H9 (cell line): ENCODE measurements around the gene B3GLCT. TPM values are rescaled to one million over a fixed set of nuclear protein-coding genes. Genes with fewer than 3 reads are reported as not detected.

Experiments
- DNase-seq: peaks from one replicate; pipeline ENCODE4 v3.0.0-alpha.2; 2017
- H2AFZ ChIP-seq: one replicate; pipeline ENCODE4 v1.6.1; 2013; ENCODE audit warnings: mild to moderate bottlenecking, low read length, control low read depth, moderate library complexity
- H2AK5ac ChIP-seq: 2 replicates; pipeline ENCODE4 v1.6.1; 2013; ENCODE audit warnings: low read length, control low read depth, mixed read lengths; ENCODE audit not compliant: insufficient read length
- H2BK120ac ChIP-seq: one replicate; pipeline ENCODE4 v1.6.1; 2013; ENCODE audit warnings: low read depth, mild to moderate bottlenecking, low read length, control low read depth, inconsistent platforms; ENCODE audit not compliant: poor library complexity, severe bottlenecking
- H2BK12ac ChIP-seq: 2 replicates; pipeline ENCODE4 v1.6.1; 2013; ENCODE audit warnings: low read length, control low read depth, mixed read lengths, low read depth; ENCODE audit not compliant: insufficient read length
- H2BK15ac ChIP-seq: 2 replicates; pipeline ENCODE4 v1.6.1; 2013; ENCODE audit warnings: low read depth, low read length, control low read depth
- H2BK20ac ChIP-seq: one replicate; pipeline ENCODE4 v1.6.1; 2013; ENCODE audit warnings: low read depth, mild to moderate bottlenecking, low read length, control low read depth, inconsistent platforms; ENCODE audit not compliant: poor library complexity, severe bottlenecking
- H2BK5ac ChIP-seq: 2 replicates; pipeline ENCODE4 v1.6.1; 2013; ENCODE audit warnings: low read length, control low read depth, mixed read lengths; ENCODE audit not compliant: insufficient read length
- H3K14ac ChIP-seq: 2 replicates; pipeline ENCODE4 v1.6.1; 2013; ENCODE audit warnings: low read length, control low read depth; ENCODE audit not compliant: insufficient read depth
- H3K18ac ChIP-seq: 2 replicates; pipeline ENCODE4 v1.6.1; 2013; ENCODE audit warnings: low read depth, mild to moderate bottlenecking, mixed read lengths, low read length, control low read depth; ENCODE audit not compliant: insufficient read length
- H3K23ac ChIP-seq: 2 replicates; pipeline ENCODE4 v1.6.1; 2013; ENCODE audit warnings: low read length, control low read depth, mixed read lengths, low read depth; ENCODE audit not compliant: insufficient read length
- H3K23me2 ChIP-seq: 2 replicates; pipeline ENCODE4 v1.6.1; 2013; ENCODE audit warnings: low read depth, mild to moderate bottlenecking, mixed read lengths, low read length, control low read depth; ENCODE audit not compliant: insufficient read length, poor library complexity, severe bottlenecking
- H3K27ac ChIP-seq: 2 replicates; pipeline ENCODE4 v1.5.1; 2013; ENCODE audit warnings: low read length, control low read depth, mixed read lengths, low read depth; ENCODE audit not compliant: insufficient read length
- H3K27me3 ChIP-seq: 2 replicates; pipeline ENCODE4 v1.6.1; 2013; ENCODE audit warnings: low read length, control low read depth, inconsistent platforms; ENCODE audit not compliant: insufficient read depth
- H3K4ac ChIP-seq: 2 replicates; pipeline ENCODE4 v1.6.1; 2013; ENCODE audit warnings: low read depth, mild to moderate bottlenecking, control low read depth, inconsistent platforms, low read length, moderate library complexity
- H3K4me1 ChIP-seq: 2 replicates; pipeline ENCODE4 v1.6.1; 2013; ENCODE audit warnings: low read length, control low read depth, inconsistent platforms; ENCODE audit not compliant: insufficient read depth
- H3K4me2 ChIP-seq: 2 replicates; pipeline ENCODE4 v1.6.1; 2013; ENCODE audit warnings: low read length, control low read depth, mixed read lengths; ENCODE audit not compliant: insufficient read length, insufficient read depth
- H3K56ac ChIP-seq: 2 replicates; pipeline ENCODE4 v1.6.1; 2013; ENCODE audit warnings: low read depth, mild to moderate bottlenecking, mixed read lengths, low read length, control low read depth; ENCODE audit not compliant: insufficient read length
- H3K79me1 ChIP-seq: 2 replicates; pipeline ENCODE4 v1.6.1; 2013; ENCODE audit warnings: low read depth, mild to moderate bottlenecking, moderate library complexity, low read length, control low read depth, inconsistent platforms; ENCODE audit not compliant: insufficient read depth, poor library complexity, severe bottlenecking
- H3K79me2 ChIP-seq: 2 replicates; pipeline ENCODE4 v1.6.1; 2013; ENCODE audit warnings: low read length, control low read depth, inconsistent platforms; ENCODE audit not compliant: insufficient read depth
- H3K9ac ChIP-seq: 2 replicates; pipeline ENCODE4 v1.6.1; 2013; ENCODE audit warnings: low read length, control low read depth, mixed read lengths; ENCODE audit not compliant: insufficient read length; ENCODE audit errors: extremely low read depth
- H3K9me3 ChIP-seq: one replicate; pipeline ENCODE4 v1.6.1; 2013; ENCODE audit warnings: low read depth, low read length, inconsistent platforms; ENCODE audit not compliant: control insufficient read depth
- H3T11ph ChIP-seq: one replicate; pipeline ENCODE4 v1.6.1; 2013; ENCODE audit warnings: mild to moderate bottlenecking, low read length, control low read depth, inconsistent platforms
- H4K20me1 ChIP-seq: one replicate; pipeline ENCODE4 v1.6.1; 2013; ENCODE audit not compliant: control insufficient read depth, insufficient read length, insufficient read depth
- H4K5ac ChIP-seq: 2 replicates; pipeline ENCODE4 v1.6.1; 2013; ENCODE audit warnings: low read depth, mild to moderate bottlenecking, mixed read lengths, low read length, control low read depth; ENCODE audit not compliant: insufficient read length
- H4K8ac ChIP-seq: replicated peaks from 2 replicates; pipeline ENCODE4 v1.6.1; 2013; ENCODE audit warnings: low read length, control low read depth, mixed read lengths, low read depth; ENCODE audit not compliant: insufficient read length
- H4K91ac ChIP-seq: 2 replicates; pipeline ENCODE4 v1.6.1; 2013; ENCODE audit warnings: low read depth, mild to moderate bottlenecking, moderate library complexity, mixed read lengths, low read length, control low read depth; ENCODE audit not compliant: insufficient read length
- H3K27ac Mint-ChIP-seq, 3 experiments: 2 replicates in 2 of 3; 3 replicates in 1 of 3; pipeline ENCODE4 v1.8.0; 2020 to 2021; ENCODE audit warnings: mixed read lengths in 3 of 3, mild to moderate bottlenecking in 1 of 3, moderate library complexity in 1 of 3
- H3K27me3 Mint-ChIP-seq: 2 replicates; pipeline ENCODE4 v1.8.0; 2021; ENCODE audit warnings: low read depth, mild to moderate bottlenecking, moderate library complexity, mixed read lengths
- H3K36me3 Mint-ChIP-seq, 3 experiments: 2 replicates in 2 of 3; 3 replicates in 1 of 3; pipeline ENCODE4 v1.8.0; 2020 to 2021; ENCODE audit warnings: low read depth in 3 of 3, mixed read lengths in 3 of 3; ENCODE audit not compliant: insufficient read depth in 1 of 3
- H3K4me1 Mint-ChIP-seq, 2 experiments: 2 replicates each; pipeline ENCODE4 v1.8.0; 2020; ENCODE audit warnings: mixed read lengths in 2 of 2
- H3K4me3 Mint-ChIP-seq, 2 experiments: 2 replicates in 1 of 2; 3 replicates in 1 of 2; pipeline ENCODE4 v1.8.0; 2020 to 2021; ENCODE audit warnings: mild to moderate bottlenecking in 2 of 2, mixed read lengths in 2 of 2, moderate library complexity in 1 of 2
- H3K9me3 Mint-ChIP-seq, 2 experiments: 2 replicates in 1 of 2; 3 replicates in 1 of 2; pipeline ENCODE4 v1.8.0; 2020; ENCODE audit warnings: mild to moderate bottlenecking in 2 of 2, mixed read lengths in 2 of 2, moderate library complexity in 1 of 2
- WGBS: extraction: QIAGEN DNeasy Blood & Tissue Kit; methylation state at CpG from one replicate; pipeline ENCODE4 v1.1.7; 2013; ENCODE audit warnings: missing lambda C conversion rate, low lambda C conversion rate, mixed read lengths; ENCODE audit not compliant: insufficient read length; ENCODE audit errors: extremely low coverage; 5-methylcytosine and 5-hydroxymethylcytosine counted together
- total RNA-seq: library from RNA; stranded (reverse); gene quantifications from 2 replicates; pipeline ENCODE4 v1.2.1, GENCODE V29; 2021
- TF ChIP-seq, protein P1 (sequence below): fragments of 200-600 bp; sonication (generic); conservative IDR thresholded peaks from 3 replicates; pipeline ENCODE4 v1.8.0; 2021; ENCODE audit warnings: antibody characterized with exemption, mild to moderate bottlenecking

The B3GLCT gene
- total RNA-seq, 1 experiment from 2014 or later: 5.4 TPM

DNA sequence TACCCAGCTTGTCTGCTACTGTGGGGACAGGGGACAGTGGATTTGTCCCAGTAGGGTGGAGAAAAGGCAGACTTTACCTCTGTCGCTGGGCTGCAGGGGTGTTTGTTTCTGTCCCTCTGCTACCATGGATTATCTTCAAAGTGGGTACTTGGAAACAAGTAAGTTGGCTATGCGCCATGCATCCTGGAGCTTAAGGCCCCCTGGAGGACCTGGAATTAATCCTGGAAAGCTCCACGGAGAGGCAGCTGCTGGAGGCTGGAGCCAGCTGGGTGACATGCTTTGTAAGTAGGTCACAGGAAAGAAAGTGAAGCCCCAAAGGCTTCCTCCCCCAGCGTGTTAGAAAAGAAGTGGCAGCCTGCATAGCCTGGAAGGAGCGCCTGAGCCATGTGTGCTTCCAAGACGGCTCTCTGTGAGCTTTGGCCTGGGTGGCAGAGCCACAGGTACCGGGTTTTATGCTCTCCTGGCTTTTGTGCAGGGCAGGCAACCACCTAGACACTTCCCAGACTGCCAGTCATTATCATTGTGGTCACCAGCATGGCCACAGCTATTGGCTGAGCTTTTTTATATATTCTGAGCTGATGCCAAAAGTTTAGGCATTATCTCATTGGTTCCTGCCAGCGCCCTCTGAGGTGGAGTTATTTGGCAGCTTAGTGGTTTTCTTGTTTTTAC is 9.5 kb downstream of the B3GLCT start:
- no peak overlapping the region for H2AFZ ChIP-seq
- no peaks in the 10 kb centered on the region for H3K9me3 ChIP-seq
- no peak overlapping the region for H3K4me3 Mint-ChIP-seq
- no CpG with 5 or more reads among the region's 8 CpGs for WGBS
- H3K4me1 ChIP-seq: no peaks in the 10 kb centered on the region
- H2BK15ac ChIP-seq: no peak overlapping the region
- H3K23me2 ChIP-seq: no peaks in the 10 kb centered on the region
- H3K18ac ChIP-seq: no peak overlapping the region
- no peaks in the 10 kb centered on the region for H3K9me3 Mint-ChIP-seq
- H3K14ac ChIP-seq: peak overlapping the region; percentile 10; the same call in 1 of the 2 replicates
- H2BK20ac ChIP-seq: no peak overlapping the region
- no peak overlapping the region for H3T11ph ChIP-seq
- H4K5ac ChIP-seq: no peak overlapping the region
- no peaks in the 10 kb centered on the region; a peak in 1 of 7 replicates for H3K36me3 Mint-ChIP-seq
- H4K20me1 ChIP-seq: no peaks in the 10 kb centered on the region
- no peak overlapping the region for H3K23ac ChIP-seq
- no peak overlapping the region for H2BK120ac ChIP-seq
- no peak overlapping the region for H2BK5ac ChIP-seq
- H3K27me3 Mint-ChIP-seq: no peaks in the 10 kb centered on the region
- TF ChIP-seq, protein P1, sequence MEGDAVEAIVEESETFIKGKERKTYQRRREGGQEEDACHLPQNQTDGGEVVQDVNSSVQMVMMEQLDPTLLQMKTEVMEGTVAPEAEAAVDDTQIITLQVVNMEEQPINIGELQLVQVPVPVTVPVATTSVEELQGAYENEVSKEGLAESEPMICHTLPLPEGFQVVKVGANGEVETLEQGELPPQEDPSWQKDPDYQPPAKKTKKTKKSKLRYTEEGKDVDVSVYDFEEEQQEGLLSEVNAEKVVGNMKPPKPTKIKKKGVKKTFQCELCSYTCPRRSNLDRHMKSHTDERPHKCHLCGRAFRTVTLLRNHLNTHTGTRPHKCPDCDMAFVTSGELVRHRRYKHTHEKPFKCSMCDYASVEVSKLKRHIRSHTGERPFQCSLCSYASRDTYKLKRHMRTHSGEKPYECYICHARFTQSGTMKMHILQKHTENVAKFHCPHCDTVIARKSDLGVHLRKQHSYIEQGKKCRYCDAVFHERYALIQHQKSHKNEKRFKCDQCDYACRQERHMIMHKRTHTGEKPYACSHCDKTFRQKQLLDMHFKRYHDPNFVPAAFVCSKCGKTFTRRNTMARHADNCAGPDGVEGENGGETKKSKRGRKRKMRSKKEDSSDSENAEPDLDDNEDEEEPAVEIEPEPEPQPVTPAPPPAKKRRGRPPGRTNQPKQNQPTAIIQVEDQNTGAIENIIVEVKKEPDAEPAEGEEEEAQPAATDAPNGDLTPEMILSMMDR: no peak
- H3K9ac ChIP-seq: no peak overlapping the region
- H3K4me2 ChIP-seq: no peak overlapping the region
- H3K79me1 ChIP-seq: no peaks in the 10 kb centered on the region
- peak overlapping the region; percentile 15 to 36 (median 19); a peak in 4 of 7 replicates for H3K27ac Mint-ChIP-seq
- H3K27me3 ChIP-seq: no peaks in the 10 kb centered on the region
- H3K79me2 ChIP-seq: no peaks in the 10 kb centered on the region
- H3K56ac ChIP-seq: no peak overlapping the region
- no peak overlapping the region for H2BK12ac ChIP-seq
- H2AK5ac ChIP-seq: no peak overlapping the region
- H4K8ac ChIP-seq: no peak overlapping the region
- H3K4me1 Mint-ChIP-seq: peaks cover 39 to 46% of the 10 kb centered on the region in 2 experiments
- H3K4ac ChIP-seq: no peak overlapping the region
- peak; percentile 39 for DNase-seq
- H4K91ac ChIP-seq: no peak overlapping the region
- H3K27ac ChIP-seq: no peak overlapping the region
